LNCAP (cell line): ENCODE data around the gene RFK.

Experiments used
- TF ChIP-seq, protein P1 (sequence below): fragments of 450-650 bp; IDR thresholded peaks from 2 replicates; pipeline ENCODE4 v1.5.1; 2017; ENCODE audit warnings: mild to moderate bottlenecking

The RFK gene

DNA sequence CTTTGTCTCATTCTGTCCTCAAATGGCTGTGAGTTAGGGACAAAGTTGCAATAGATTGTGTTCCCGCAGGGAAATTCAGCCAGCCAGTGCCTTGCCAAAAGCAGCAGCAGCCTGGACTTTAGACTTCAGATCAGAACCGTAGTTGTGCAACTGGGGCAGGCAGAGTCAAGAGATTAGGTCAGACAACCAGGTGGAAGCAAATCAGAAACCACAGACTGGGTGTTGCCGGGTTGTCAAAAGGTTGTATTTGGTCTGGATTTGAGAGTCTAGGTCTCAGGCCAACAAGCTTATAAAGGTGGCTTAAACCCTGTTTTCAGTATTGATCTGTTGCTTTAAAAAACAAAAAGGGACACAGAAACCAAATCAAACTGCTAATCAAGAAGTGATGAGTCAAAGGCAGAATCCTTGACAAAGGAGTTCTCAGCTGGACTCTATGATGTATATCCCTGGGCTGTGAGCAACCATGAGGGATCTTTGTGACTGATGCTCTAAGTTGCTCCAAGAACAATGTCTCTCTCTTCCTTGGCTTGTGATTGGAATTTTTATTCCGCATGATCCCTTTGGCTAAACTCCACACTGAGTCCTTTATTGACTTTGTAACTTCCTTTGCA is 20.9 kb downstream of the RFK start:
- TF ChIP-seq, protein P1, sequence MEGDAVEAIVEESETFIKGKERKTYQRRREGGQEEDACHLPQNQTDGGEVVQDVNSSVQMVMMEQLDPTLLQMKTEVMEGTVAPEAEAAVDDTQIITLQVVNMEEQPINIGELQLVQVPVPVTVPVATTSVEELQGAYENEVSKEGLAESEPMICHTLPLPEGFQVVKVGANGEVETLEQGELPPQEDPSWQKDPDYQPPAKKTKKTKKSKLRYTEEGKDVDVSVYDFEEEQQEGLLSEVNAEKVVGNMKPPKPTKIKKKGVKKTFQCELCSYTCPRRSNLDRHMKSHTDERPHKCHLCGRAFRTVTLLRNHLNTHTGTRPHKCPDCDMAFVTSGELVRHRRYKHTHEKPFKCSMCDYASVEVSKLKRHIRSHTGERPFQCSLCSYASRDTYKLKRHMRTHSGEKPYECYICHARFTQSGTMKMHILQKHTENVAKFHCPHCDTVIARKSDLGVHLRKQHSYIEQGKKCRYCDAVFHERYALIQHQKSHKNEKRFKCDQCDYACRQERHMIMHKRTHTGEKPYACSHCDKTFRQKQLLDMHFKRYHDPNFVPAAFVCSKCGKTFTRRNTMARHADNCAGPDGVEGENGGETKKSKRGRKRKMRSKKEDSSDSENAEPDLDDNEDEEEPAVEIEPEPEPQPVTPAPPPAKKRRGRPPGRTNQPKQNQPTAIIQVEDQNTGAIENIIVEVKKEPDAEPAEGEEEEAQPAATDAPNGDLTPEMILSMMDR: no peak

DNA sequence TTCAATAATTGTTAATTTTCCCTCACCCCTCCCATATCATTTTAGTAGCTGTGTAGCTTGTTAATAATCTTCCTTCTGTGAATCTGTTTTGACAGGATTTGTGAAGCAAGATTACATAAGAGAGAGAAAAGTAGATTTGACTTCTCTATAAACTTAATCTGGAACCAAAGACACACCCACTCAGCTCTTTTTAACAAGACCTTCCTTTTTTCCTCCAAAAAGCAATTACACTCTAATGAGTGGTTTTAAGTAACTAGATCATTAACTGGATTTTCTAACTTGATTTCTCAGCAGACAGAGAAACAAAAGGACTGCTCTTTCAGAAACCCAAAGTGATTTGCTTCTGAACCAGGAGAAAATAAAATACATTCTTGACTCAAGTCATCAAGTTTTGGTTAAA is 21.9 kb downstream of the RFK start:
- TF ChIP-seq, protein P1: no peak

DNA sequence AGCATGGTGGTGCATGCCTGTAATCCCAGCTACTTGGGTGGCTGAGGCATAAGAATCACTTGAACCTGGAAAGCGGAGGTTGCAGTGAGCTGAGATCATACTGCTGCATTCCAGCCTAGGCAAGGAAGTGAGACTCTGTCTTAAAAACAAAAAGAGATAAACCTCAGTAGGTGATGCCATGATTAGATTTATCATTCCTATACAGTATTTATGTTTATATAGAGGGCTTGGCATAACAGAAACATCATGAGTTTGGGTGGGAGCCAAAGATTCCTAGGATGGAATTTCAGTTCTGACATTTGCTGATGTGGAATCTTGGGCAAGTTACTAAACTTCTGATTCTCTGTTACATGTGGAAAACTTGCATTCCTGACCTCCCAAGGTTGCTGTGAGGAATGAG is 22.3 kb downstream of the RFK start:
- TF ChIP-seq, protein P1: no peak

DNA sequence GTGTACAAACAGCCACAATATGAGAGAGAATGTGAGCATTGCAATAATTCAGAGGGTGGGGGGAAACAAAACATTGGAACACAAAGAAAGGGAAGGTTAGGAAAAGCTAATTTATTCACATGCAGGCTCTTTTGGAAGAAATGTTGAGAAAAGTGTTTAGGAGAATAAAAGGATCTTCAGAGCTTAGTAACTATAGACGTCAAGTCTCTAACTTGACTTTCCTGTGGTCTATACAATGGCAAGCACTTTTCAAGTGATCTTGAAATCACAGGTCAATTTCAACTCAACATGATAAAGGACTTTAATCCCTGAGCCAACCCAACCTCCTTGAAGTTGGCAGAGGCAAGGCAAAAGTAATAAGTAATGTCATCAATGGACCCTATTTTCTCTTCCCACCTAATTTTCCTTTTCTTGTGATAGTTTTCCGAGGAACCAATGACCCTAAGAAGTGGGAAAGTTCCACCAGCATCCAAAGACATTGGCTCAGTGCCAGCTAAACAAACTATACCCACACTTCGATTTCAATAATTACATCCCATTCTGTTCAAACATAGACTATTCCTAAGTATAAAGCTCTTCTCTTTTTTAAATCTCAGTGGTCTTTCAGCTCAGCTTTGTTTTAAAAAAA is 23.7 kb downstream of the RFK start:
- TF ChIP-seq, protein P1: no peak

DNA sequence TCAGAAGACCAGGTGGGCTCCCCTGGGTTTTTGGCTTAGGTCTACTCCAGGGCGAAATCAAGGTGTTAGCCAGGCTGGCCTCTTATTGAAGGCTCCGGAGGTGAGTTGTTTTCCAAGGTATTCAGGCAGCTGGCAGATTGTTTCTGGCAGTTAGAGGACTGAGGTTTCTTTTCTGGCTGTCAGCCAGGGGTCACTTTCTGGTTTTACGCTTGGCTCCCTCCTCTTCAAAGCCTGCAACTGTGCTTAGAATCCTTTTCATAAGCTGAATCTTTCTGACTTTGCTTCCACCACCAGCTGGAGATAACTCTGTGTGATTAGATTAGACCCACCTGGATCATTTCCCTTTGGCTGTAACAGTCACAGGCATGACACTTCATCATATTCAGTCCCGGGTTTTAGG is 24.6 kb downstream of the RFK start:
- TF ChIP-seq, protein P1: no peak

DNA sequence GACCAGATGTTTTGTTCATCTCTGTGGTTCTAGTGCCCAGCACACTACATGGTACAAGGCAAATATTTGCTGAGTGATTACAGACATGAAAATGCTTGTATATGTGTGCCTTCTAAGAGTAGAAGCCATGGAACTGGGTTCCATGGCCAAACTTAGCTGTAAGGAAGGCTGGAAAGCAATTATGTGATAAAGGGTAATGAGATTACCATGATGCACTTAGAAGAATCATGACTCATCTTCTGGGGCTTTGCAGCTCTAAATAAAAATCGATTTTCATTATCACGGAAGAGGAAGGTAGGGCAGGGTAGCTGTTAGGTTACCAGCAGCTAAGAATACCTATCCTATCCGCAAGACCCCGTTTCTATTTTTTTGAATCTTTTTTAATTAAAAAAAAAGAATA is 28.0 kb downstream of the RFK start:
- TF ChIP-seq, protein P1: no peak

DNA sequence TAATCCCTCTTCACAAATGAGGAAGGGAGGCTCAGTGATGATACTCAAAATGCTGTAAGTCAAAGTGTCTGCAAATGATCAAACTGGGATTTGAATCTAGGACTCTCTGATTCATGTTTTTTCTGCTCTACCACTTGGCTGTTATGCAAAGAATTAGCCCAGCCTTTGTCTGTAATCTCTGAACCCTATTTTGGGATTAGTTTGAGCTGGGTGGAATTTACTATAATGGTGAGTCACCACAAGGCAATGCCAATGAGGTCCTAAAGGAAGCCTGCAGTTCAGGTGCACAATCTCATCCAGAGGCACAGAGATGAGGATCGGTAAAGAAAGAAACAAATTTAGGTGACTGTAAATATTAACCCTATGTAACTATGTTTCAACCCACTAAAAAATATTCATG is 29.2 kb downstream of the RFK start:
- TF ChIP-seq, protein P1: no peak

DNA sequence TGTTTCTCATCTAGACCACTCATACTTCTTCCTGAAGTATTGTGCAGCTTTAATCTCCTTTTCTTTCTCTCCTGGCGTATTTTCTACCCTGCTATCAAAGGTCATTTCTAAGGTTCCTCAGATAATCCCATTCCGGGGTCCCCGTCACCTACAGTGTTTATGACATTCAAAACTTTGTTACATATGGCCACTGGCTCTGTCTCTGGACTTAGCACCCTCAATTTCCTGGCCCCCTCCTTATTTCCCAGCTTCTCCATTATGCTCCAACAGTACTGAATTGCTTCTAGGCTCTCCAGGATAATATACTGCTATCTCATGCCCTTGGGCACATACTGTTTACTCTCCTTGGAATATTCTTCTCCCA is 31.2 kb downstream of the RFK start:
- TF ChIP-seq, protein P1: no peak
